ENCODE results near the gene LZTS2. TPM values are rescaled to one million over a fixed set of nuclear protein-coding genes. Genes with fewer than 3 reads are reported as not detected.
A peak's percentile ranks its signal among the peaks of the same experiment; 100 is the strongest.

The LZTS2 gene
- total and polyA plus RNA-seq, 10 of the 15 experiments (the other 5 are each of a cell fraction or from before 2014, with no cell fraction given), result 0.08 to 13.4 (median 7.2) TPM

DNA sequence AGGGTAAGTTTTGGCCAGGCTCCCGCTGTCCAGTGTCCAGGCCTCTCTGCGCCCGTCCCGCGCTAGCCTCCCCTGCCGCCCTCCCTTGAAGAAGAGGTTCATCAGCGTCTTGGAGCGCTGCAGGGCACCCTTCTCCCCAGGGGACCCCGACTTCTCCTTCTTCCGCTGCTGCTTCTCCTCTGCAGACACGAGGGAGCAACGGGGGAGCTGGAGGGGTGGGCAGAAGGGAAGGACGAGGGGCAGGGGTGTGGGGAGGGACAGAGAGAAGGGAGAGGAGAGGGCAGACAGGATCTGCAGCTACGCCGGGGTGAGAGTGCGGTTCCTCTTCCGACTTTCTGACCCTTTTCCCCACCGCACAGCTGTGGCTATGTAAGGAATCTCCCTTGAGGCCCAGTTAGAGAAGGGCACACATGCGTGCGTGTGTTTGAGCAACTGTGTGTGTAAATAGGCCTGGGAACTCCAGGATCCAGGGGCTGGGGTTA is 18.6 kb downstream of the LZTS2 start (continued):
- TF ChIP-seq, protein P1, sequence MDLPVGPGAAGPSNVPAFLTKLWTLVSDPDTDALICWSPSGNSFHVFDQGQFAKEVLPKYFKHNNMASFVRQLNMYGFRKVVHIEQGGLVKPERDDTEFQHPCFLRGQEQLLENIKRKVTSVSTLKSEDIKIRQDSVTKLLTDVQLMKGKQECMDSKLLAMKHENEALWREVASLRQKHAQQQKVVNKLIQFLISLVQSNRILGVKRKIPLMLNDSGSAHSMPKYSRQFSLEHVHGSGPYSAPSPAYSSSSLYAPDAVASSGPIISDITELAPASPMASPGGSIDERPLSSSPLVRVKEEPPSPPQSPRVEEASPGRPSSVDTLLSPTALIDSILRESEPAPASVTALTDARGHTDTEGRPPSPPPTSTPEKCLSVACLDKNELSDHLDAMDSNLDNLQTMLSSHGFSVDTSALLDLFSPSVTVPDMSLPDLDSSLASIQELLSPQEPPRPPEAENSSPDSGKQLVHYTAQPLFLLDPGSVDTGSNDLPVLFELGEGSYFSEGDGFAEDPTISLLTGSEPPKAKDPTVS (IDR thresholded peaks at IDR 0.05; ENCODE audit: low read depth, low read length), result no peak
- TF ChIP-seq STAT1 (conservative IDR thresholded peaks at IDR 0.05) (no peak), TBL1XR1 (IDR thresholded peaks at IDR 0.05; ENCODE audit: low read depth, low read length) (no peak), SREBF2 (IDR thresholded peaks at IDR 0.05; ENCODE audit: low read length) (no peak), HDGF (IDR thresholded peaks at IDR 0.05) (no peak), MEF2A (IDR thresholded peaks at IDR 0.05; ENCODE audit: insufficient read depth, low read depth, low read length) (no peak), NR2F1 (conservative IDR thresholded peaks at IDR 0.05) (no peak), ZNF24 (IDR thresholded peaks at IDR 0.05) (no peak), JUND (IDR thresholded peaks at IDR 0.05; ENCODE audit: low read depth, low read length) (no peak), SUZ12 (IDR thresholded peaks at IDR 0.05; ENCODE audit: unreplicated experiment) (peak; percentile 85), TARDBP (IDR thresholded peaks at IDR 0.05; ENCODE audit: borderline replicate concordance) (no peak)
- TF ChIP-seq, protein P2, sequence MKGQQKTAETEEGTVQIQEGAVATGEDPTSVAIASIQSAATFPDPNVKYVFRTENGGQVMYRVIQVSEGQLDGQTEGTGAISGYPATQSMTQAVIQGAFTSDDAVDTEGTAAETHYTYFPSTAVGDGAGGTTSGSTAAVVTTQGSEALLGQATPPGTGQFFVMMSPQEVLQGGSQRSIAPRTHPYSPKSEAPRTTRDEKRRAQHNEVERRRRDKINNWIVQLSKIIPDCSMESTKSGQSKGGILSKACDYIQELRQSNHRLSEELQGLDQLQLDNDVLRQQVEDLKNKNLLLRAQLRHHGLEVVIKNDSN (IDR thresholded peaks at IDR 0.05; ENCODE audit: borderline replicate concordance, extremely low read length, insufficient read depth, low read depth, low read length), result no peak
- TF ChIP-seq, protein P3, sequence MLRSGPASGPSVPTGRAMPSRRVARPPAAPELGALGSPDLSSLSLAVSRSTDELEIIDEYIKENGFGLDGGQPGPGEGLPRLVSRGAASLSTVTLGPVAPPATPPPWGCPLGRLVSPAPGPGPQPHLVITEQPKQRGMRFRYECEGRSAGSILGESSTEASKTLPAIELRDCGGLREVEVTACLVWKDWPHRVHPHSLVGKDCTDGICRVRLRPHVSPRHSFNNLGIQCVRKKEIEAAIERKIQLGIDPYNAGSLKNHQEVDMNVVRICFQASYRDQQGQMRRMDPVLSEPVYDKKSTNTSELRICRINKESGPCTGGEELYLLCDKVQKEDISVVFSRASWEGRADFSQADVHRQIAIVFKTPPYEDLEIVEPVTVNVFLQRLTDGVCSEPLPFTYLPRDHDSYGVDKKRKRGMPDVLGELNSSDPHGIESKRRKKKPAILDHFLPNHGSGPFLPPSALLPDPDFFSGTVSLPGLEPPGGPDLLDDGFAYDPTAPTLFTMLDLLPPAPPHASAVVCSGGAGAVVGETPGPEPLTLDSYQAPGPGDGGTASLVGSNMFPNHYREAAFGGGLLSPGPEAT (IDR thresholded peaks at IDR 0.05; ENCODE audit: low read depth), result 0 out of 2 replicates have a peak, but pooled peaks have one; percentile 20
- TF ChIP-seq, protein P4, sequence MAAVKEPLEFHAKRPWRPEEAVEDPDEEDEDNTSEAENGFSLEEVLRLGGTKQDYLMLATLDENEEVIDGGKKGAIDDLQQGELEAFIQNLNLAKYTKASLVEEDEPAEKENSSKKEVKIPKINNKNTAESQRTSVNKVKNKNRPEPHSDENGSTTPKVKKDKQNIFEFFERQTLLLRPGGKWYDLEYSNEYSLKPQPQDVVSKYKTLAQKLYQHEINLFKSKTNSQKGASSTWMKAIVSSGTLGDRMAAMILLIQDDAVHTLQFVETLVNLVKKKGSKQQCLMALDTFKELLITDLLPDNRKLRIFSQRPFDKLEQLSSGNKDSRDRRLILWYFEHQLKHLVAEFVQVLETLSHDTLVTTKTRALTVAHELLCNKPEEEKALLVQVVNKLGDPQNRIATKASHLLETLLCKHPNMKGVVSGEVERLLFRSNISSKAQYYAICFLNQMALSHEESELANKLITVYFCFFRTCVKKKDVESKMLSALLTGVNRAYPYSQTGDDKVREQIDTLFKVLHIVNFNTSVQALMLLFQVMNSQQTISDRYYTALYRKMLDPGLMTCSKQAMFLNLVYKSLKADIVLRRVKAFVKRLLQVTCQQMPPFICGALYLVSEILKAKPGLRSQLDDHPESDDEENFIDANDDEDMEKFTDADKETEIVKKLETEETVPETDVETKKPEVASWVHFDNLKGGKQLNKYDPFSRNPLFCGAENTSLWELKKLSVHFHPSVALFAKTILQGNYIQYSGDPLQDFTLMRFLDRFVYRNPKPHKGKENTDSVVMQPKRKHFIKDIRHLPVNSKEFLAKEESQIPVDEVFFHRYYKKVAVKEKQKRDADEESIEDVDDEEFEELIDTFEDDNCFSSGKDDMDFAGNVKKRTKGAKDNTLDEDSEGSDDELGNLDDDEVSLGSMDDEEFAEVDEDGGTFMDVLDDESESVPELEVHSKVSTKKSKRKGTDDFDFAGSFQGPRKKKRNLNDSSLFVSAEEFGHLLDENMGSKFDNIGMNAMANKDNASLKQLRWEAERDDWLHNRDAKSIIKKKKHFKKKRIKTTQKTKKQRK (IDR thresholded peaks at IDR 0.05; ENCODE audit: low read depth, low read length), result no peak
- TF ChIP-seq, protein P5, sequence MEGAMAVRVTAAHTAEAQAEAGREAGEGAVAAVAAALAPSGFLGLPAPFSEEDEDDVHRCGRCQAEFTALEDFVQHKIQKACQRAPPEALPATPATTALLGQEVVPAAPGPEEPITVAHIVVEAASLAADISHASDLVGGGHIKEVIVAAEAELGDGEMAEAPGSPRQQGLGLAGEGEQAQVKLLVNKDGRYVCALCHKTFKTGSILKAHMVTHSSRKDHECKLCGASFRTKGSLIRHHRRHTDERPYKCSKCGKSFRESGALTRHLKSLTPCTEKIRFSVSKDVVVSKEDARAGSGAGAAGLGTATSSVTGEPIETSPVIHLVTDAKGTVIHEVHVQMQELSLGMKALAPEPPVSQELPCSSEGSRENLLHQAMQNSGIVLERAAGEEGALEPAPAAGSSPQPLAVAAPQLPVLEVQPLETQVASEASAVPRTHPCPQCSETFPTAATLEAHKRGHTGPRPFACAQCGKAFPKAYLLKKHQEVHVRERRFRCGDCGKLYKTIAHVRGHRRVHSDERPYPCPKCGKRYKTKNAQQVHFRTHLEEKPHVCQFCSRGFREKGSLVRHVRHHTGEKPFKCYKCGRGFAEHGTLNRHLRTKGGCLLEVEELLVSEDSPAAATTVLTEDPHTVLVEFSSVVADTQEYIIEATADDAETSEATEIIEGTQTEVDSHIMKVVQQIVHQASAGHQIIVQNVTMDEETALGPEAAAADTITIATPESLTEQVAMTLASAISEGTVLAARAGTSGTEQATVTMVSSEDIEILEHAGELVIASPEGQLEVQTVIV (IDR thresholded peaks at IDR 0.05; ENCODE audit: borderline replicate concordance, partially characterized antibody), result no peak
- TF ChIP-seq, protein P6, sequence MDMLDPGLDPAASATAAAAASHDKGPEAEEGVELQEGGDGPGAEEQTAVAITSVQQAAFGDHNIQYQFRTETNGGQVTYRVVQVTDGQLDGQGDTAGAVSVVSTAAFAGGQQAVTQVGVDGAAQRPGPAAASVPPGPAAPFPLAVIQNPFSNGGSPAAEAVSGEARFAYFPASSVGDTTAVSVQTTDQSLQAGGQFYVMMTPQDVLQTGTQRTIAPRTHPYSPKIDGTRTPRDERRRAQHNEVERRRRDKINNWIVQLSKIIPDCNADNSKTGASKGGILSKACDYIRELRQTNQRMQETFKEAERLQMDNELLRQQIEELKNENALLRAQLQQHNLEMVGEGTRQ (IDR thresholded peaks at IDR 0.05; ENCODE audit: borderline replicate concordance, low read depth, low read length), result no peak
